Osteocyte (in vitro differentiated cells): ENCODE results near the gene RTN4. TPM values are rescaled to one million over a fixed set of nuclear protein-coding genes. Genes with fewer than 3 reads are reported as not detected.
A peak's percentile ranks its signal among the peaks of the same experiment; 100 is the strongest.

ENCODE experiments used
- DNase-seq: peaks from one replicate; pipeline ENCODE4 v3.0.0; 2021; ENCODE audit warnings: mixed read lengths; ENCODE audit not compliant: unreplicated experiment; ENCODE audit errors: extremely low spot score
- H3K27ac Mint-ChIP-seq: one replicate; pipeline ENCODE4 v1.8.0; 2021; ENCODE audit warnings: mild to moderate bottlenecking, mixed read lengths; ENCODE audit not compliant: unreplicated experiment
- H3K27me3 Mint-ChIP-seq: one replicate; pipeline ENCODE4 v1.8.0; 2021; ENCODE audit warnings: mixed read lengths; ENCODE audit not compliant: unreplicated experiment
- H3K36me3 Mint-ChIP-seq: one replicate; pipeline ENCODE4 v1.8.0; 2021; ENCODE audit warnings: mixed read lengths; ENCODE audit not compliant: unreplicated experiment
- H3K4me1 Mint-ChIP-seq: one replicate; pipeline ENCODE4 v1.8.0; 2021; ENCODE audit warnings: mixed read lengths; ENCODE audit not compliant: unreplicated experiment
- H3K4me3 Mint-ChIP-seq: one replicate; pipeline ENCODE4 v1.8.0; 2021; ENCODE audit warnings: mild to moderate bottlenecking, moderate library complexity, mixed read lengths; ENCODE audit not compliant: unreplicated experiment
- H3K9me3 Mint-ChIP-seq: one replicate; pipeline ENCODE4 v1.8.0; 2021; ENCODE audit warnings: mixed read lengths; ENCODE audit not compliant: unreplicated experiment
- CTCF ChIP-seq: fragments of 200-600 bp; sonication (generic); IDR thresholded peaks from 2 replicates; pipeline ENCODE4 v1.5.0; 2021; ENCODE audit warnings: antibody characterized with exemption, mild to moderate bottlenecking, moderate library complexity
- total RNA-seq: library from RNA; stranded (reverse); gene quantifications from 2 replicates; pipeline ENCODE4 v1.2.1, GENCODE V29; 2021

The RTN4 gene
- total RNA-seq, 1 donor from 2014 or later: 532 TPM

GRCh38 chr2:54975598-54976492 lies 74.4 kb downstream of the RTN4 start:
- Mint-ChIP-seq H3K36me3 (peaks cover 36% of the 10 kb centered on the region), H3K27ac (peak overlapping the region; percentile 73), H3K4me3 (no peak overlapping the region), H3K27me3 (no peaks in the 10 kb centered on the region), H3K4me1 (peaks cover 42% of the 10 kb centered on the region), H3K9me3 (no peaks in the 10 kb centered on the region)
- DNase-seq: no peak
- TF ChIP-seq CTCF: no peak

- Mint-ChIP-seq H3K4me3 (no peak overlapping the region), H3K27ac (peak overlapping the region; percentile 5), H3K4me1 (peaks cover 39% of the 10 kb centered on the region), H3K9me3 (no peaks in the 10 kb centered on the region), H3K36me3 (peaks cover 36% of the 10 kb centered on the region), H3K27me3 (no peaks in the 10 kb centered on the region)
- no peak for TF ChIP-seq CTCF
- DNase-seq: no peak
Measured at GRCh38 chr2:54975175-54975574, 75.1 kb downstream of the RTN4 start.

- DNase-seq: no peak
- H3K36me3 Mint-ChIP-seq: peaks cover 52% of the 10 kb centered on the region
- no peak overlapping the region for H3K4me3 Mint-ChIP-seq
- peaks cover 29% of the 10 kb centered on the region for H3K4me1 Mint-ChIP-seq
- peak overlapping the region; percentile 5 for H3K27ac Mint-ChIP-seq
- H3K27me3 Mint-ChIP-seq: no peaks in the 10 kb centered on the region
- no peaks in the 10 kb centered on the region for H3K9me3 Mint-ChIP-seq
- no peak for TF ChIP-seq CTCF
Measured at GRCh38 chr2:54969940-54970338, 80.3 kb downstream of the RTN4 start.

GRCh38 chr2:54969295-54969939 lies 80.8 kb downstream of the RTN4 start:
- peaks cover 27% of the 10 kb centered on the region for H3K4me1 Mint-ChIP-seq
- H3K27me3 Mint-ChIP-seq: no peaks in the 10 kb centered on the region
- H3K27ac Mint-ChIP-seq: no peak overlapping the region
- H3K9me3 Mint-ChIP-seq: no peaks in the 10 kb centered on the region
- DNase-seq: no peak
- H3K36me3 Mint-ChIP-seq: peaks cover 48% of the 10 kb centered on the region
- TF ChIP-seq CTCF: no peak
- no peak overlapping the region for H3K4me3 Mint-ChIP-seq

- no peak for DNase-seq
- no peaks in the 10 kb centered on the region for H3K27me3 Mint-ChIP-seq
- no peak overlapping the region for H3K4me3 Mint-ChIP-seq
- H3K9me3 Mint-ChIP-seq: no peaks in the 10 kb centered on the region
- peaks cover 27% of the 10 kb centered on the region for H3K4me1 Mint-ChIP-seq
- no peak for TF ChIP-seq CTCF
- H3K36me3 Mint-ChIP-seq: peaks cover 48% of the 10 kb centered on the region
- H3K27ac Mint-ChIP-seq: peak overlapping the region; percentile 47
Measured at GRCh38 chr2:54968561-54969218, 81.6 kb downstream of the RTN4 start.
